NCI-H2171 (cell line): ENCODE data around the gene MMS19.
"Not testable (repeated sequence)": the region's sequence is repeated elsewhere in the genome, so short reads cannot be mapped to it uniquely, and the experiment has no call there.

ENCODE experiments used
- DNase-seq: peaks from one replicate; lab custom pipeline; 2025; lab: John Stamatoyannopoulos, UW

Gene MMS19

DNA sequence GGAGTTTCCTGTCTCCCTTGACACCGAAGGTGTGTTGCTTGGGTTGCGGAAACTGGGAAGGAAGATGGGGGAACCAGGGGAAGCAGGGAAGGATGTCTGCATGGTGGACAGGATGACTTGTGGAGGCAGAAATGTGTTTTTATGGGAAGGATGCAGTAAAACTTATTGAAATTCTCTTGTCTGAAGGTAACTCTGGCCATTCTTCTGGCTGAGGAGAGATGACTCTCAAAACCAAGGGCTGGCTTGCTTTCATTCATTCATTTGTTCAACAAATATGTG, 2.0 kb upstream of the MMS19 start:
- no peak for DNase-seq

DNA sequence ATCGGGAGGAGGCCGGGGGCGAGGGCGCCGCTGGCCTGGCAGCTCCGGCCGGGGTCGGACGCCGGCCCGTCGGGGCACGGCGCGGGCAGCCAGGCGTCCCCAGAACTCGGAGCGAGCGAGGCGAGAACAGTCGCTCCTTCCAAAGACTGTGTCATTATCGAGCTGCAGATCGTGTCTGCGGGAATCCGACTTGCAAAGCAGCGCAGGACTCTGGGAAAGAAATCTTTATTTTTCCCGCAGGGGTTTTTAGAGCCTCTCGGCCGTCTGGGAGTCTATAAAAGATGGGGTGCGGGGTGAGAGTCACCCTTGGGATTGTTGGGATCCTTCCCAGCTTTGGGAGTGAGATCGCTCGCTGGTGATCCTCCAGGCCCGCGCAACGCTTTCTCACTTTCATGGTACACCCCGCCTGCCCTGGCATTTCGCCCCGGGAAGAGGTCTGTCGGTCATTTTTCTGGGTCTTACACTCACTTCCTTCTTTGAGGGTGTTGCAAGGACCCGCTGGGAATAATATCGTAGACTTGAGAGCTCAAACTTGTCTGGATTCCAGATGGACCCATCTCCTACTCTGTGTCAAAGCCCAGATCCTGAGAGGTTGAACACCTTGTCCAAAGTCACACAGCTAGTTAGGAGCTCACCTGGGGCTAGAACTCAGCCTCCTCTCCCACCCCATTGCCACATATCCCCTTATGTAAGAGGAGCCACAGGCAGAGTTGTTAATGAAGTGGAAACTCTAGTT, 1.5 kb upstream of the MMS19 start:
- DNase-seq = no peak

- DNase-seq = no peak
Measured at GRCh38 chr10:97498841-97499560, 779 bp upstream of the MMS19 start, which contains the start of gene UBTD1. Gene UBTD1 (plus strand): TSS chr10:97498924. CDS start chr10:97499204, 280 bp downstream.

DNA sequence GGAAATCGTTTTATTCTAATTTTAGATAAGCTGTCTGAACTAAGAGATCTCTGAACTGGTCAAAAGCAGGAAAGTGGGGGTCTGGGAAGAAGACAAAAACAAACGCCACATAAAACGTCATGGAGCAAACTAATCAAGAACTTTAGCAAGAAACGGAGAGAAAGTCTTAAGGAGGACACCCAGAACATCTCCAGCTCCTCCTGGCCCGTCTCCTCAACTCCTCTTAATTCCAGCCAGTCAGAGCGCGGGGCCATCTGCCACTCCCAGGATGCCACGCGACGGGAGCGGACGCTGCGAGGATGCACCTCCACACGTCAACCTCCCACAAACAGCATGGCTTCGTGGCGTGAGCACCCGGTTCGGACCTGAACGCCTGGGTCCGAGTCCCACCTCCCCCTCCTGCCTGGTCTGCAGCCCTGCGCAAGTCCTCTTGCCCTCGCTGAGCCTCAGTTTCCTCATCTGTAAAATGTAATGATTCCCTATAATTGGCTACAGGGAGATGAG, 598 bp downstream of the MMS19 start:
- peak; percentile 50 for DNase-seq

- DNase-seq = no peak
Measured at GRCh38 chr10:97494863-97495506, 3.2 kb downstream of the MMS19 start.

DNA sequence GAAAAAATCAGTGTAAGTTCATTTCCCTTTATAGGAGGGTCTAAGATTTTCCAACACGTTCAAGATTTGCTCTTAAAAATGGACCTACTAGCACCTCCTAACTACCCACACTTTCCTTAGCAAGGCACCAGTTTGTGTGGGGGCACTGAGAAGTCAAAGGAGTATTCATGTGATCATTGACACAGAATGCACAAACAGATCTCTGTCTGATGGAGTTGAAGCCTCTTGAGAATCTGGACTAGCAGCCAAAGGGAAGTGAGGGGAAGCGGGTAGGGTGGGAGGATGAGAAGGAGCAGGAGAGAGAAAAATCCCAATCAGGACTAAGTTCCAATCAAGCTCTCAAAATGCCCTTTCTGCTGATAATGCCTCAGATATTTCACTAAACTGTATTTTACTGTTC, 4.1 kb downstream of the MMS19 start:
- DNase-seq = no peak

GRCh38 chr10:97490592-97490991, 7.6 kb downstream of the MMS19 start:
- no peak for DNase-seq

GRCh38 chr10:97485647-97486281, 12.5 kb downstream of the MMS19 start:
- no peak for DNase-seq

- no peak for DNase-seq
Measured at GRCh38 chr10:97483921-97484320, 14.3 kb downstream of the MMS19 start.

DNA sequence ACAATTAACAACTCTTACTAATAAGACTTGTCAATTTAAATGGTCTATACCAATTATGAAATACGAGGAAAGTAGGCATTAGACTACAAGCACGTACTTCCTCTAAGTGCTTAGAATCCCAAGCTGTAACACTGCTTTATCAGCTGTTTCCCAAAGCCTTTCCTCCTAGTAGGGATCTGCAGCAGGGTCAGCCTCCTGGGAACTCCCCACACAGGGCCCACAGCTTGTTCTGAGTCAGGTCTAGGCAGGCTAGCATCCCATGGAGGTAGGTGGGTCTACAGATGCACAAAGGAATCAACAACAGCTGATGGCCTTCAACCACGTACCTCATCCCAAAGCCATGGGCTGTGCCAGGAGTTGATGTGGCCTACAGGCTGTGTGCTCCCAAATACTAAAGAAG, 14.7 kb downstream of the MMS19 start:
- no peak for DNase-seq

DNA sequence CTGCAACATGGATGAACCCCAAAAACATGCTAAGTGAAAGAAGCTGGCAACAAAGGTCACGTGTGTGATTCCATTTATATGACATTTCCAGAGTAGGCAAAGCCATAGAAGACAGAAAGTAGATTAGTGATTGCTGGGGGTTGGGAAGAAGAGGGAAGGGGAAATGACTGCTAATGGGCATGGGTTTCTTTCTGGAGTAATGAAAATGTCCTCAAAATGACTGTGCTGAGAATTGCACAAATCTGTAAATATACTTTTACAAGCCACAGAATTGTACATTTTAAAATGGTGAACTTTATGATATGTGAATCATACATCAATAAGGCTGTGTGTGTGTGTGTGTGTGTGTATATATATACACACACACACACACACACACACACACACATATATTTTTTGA, 15.8 kb downstream of the MMS19 start:
- DNase-seq = no peak

DNA sequence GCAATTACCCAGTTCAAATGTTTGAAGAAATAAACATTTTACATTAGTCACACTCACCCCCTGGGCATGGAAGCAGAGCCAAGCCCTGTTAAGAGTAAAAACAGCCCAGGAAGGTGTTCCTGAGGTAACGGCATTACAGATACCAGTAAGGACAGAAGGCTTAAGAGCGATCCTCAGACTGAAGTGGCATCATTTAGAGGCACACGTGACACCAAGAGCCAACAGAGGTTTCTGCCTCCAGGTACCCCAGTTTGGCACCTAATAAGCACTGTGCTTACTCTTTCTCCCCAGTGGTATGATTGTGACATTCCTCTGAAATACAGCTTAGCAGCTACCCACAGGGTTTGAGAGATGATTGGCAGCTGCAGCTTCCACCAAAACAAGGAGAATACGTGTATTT, 17.2 kb downstream of the MMS19 start:
- DNase-seq = no peak

DNA sequence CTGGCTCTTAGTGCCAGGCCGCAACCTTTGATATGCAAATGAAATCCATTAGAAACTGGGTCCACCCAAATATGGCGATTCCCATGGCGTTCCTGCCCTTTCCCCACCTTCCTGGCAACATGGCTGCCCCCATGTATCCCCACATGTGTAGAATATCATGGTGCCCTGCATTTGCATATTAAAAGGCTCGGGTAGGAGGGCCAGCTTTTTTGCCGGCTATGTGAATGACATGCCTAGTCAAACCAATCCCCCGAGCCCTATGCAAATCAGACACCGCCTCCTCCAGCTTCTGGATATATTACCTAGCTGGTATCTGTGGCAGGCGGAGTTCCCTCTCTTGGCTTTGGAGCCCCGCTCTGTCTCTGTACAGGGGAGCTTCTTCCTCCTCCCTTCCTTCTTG, 18.3 kb downstream of the MMS19 start:
- no peak for DNase-seq

- DNase-seq = not testable (repeated sequence)
Measured at GRCh38 chr10:97479410-97479809, 18.8 kb downstream of the MMS19 start.

GRCh38 chr10:97475936-97476594, 22.2 kb downstream of the MMS19 start:
- DNase-seq = no peak

- no peak for DNase-seq
Measured at GRCh38 chr10:97474918-97475317, 23.3 kb downstream of the MMS19 start.

DNA sequence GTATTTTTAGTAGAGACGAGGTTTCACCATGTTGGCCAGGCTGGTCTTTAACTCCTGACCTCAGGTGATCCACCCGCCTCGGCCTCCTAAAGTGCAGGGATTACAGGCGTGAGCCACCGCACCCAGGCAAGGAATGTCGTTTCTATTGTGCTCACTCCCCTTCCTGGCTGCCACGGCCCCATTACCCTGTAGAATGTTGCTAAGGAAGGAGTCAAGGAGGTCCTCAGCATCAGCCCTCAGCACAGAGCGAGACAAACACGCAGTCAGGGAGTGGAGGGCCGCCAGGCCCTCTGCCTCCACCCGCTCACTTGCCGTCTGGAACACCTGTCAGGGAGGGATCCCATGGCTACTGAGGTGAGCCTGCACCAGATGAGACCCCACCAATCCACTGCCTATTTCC, 29.4 kb downstream of the MMS19 start:
- DNase-seq = not testable (repeated sequence)

- no peak for DNase-seq
Measured at GRCh38 chr10:97468162-97468561, 30.1 kb downstream of the MMS19 start.

DNA sequence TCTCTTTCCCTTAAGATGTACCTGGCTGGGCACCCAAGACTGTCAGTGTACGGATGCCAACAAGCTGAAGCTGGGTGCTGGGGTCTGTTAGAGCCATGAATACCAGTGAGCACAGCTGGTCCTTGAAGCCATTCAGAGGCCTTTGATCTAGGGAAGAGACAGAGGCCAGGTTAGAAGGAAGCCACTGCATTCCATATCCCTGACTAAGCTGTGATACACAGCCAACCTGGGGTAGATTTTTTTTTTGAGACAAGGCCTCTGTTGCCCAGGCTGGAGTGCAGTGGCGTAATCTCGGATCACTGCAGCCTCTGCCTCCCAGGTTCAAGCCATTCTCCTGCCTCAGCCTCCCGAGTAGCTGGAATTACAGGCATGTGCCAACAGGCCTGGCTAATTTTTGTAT, 31.5 kb downstream of the MMS19 start:
- no peak for DNase-seq

DNA sequence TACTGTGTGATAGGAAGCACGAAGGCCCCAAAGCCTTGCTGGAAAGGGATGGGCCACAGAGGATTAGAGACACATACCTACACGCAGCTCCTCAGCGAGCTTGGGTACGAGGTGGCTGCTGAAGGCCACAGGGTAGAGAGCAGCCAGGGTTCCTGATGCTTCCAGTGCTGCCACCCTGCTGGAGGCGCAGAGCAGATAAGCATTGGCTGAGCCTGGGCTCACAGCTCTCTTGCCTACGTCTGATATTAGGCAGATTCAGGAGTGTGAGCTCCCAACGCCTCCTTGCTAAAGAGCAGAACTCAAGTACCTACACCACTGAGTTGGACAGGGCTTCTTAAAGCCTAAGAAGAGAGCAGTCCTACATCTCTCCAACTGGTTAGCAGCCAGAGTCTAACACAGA, 32.2 kb downstream of the MMS19 start:
- no peak for DNase-seq

DNA sequence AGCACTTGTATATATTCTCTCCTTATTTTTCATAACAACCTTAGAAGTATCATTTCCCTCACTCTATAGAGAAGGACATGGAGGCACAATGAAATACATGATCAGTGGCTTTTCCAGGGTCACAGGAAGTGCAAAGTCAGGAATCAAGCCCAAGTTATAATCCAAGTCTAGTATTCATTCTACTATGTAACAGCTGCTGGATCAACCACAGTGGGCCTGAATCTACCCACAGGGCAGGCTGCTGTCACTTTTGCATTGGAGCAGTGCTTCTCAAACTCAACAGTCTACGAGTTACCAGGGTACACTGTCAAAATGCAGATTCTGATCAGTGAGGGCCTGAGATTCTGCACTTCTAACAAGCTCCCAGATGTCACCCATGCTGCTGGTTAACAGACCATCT, 34.0 kb downstream of the MMS19 start:
- no peak for DNase-seq
